Liver (tissue), 9 donors: ENCODE measurements around the gene RARB. TPM values are rescaled to one million over a fixed set of nuclear protein-coding genes. Genes with fewer than 3 reads are reported as not detected.

Experiments
- DNase-seq: peaks from one replicate; pipeline ENCODE4 v3.0.0-alpha.2; 2017; ENCODE audit warnings: low spot score
- H3K27ac ChIP-seq, 2 donors: one replicate each; pipeline ENCODE4 v1.7.0; 2013; ENCODE audit warnings: inconsistent platforms in 2 of 2, low read length in 2 of 2, control low read depth in 1 of 2, low read depth in 1 of 2, mild to moderate bottlenecking in 1 of 2
- H3K27me3 ChIP-seq, 4 donors: one replicate each; pipeline versions ENCODE4 v1.6.1 to v1.7.0; 2013; ENCODE audit warnings: low read length in 3 of 4, inconsistent platforms in 1 of 4, mild to moderate bottlenecking in 1 of 4, moderate library complexity in 1 of 4; ENCODE audit not compliant: control insufficient read depth in 4 of 4, insufficient read depth in 4 of 4
- H3K36me3 ChIP-seq, 4 donors: one replicate each; pipeline versions ENCODE4 v1.6.1 to v1.7.0; 2013; ENCODE audit warnings: low read length in 3 of 4, mild to moderate bottlenecking in 3 of 4, low read depth in 1 of 4, moderate library complexity in 1 of 4; ENCODE audit not compliant: control insufficient read depth in 4 of 4, insufficient read depth in 3 of 4
- H3K4me1 ChIP-seq, 4 donors: one replicate each; pipeline versions ENCODE4 v1.6.1 to v1.7.0; 2013; ENCODE audit warnings: low read length in 3 of 4, mild to moderate bottlenecking in 3 of 4, moderate library complexity in 1 of 4; ENCODE audit not compliant: control insufficient read depth in 4 of 4, insufficient read depth in 4 of 4
- H3K4me3 ChIP-seq, 3 donors: one replicate each; pipeline versions ENCODE4 v1.6.1 to v1.7.0; 2013; ENCODE audit warnings: low read length in 3 of 3, control low read depth in 1 of 3, low read depth in 1 of 3, mild to moderate bottlenecking in 1 of 3
- H3K9ac ChIP-seq, 2 donors: one replicate each; pipeline ENCODE4 v1.7.0; 2013; ENCODE audit warnings: low read length in 2 of 2, mild to moderate bottlenecking in 2 of 2, moderate library complexity in 2 of 2, control low read depth in 1 of 2, low read depth in 1 of 2
- H3K9me3 ChIP-seq, 4 donors: one replicate each; pipeline versions ENCODE4 v1.6.1 to v1.7.0; 2013; ENCODE audit warnings: low read length in 3 of 4; ENCODE audit not compliant: control insufficient read depth in 4 of 4
- FOXA1 ChIP-seq: IDR thresholded peaks from 2 replicates; pipeline ENCODE4 v1.6.1; 2016; ENCODE audit warnings: antibody characterized with exemption
- FOXA2 ChIP-seq: IDR thresholded peaks from 2 replicates; pipeline ENCODE4 v1.6.1; 2016; ENCODE audit warnings: antibody characterized with exemption
- GABPA ChIP-seq, 2 donors: IDR thresholded peaks in 1 of 2; conservative IDR thresholded peaks in 1 of 2; 2 replicates each; pipeline ENCODE4 v1.6.1; 2016; ENCODE audit warnings: antibody characterized with exemption in 2 of 2, mild to moderate bottlenecking in 1 of 2, moderate library complexity in 1 of 2
- HNF4A ChIP-seq, 2 donors: conservative IDR thresholded peaks; 2 replicates each; pipeline ENCODE4 v1.6.1; 2016; ENCODE audit warnings: antibody characterized with exemption in 2 of 2, mild to moderate bottlenecking in 2 of 2
- HNF4G ChIP-seq: IDR thresholded peaks from 2 replicates; pipeline ENCODE4 v1.6.1; 2016; ENCODE audit warnings: antibody characterized with exemption
- JUND ChIP-seq, 2 donors: IDR thresholded peaks; 2 replicates each; pipeline ENCODE4 v1.6.1; 2016; ENCODE audit warnings: antibody characterized with exemption in 2 of 2
- NR2F2 ChIP-seq: IDR thresholded peaks from 2 replicates; pipeline ENCODE4 v1.6.1; 2016; ENCODE audit warnings: antibody characterized with exemption
- RAD21 ChIP-seq, 2 donors: IDR thresholded peaks; 2 replicates each; pipeline ENCODE4 v1.6.1; 2016; ENCODE audit warnings: antibody characterized with exemption in 2 of 2, mild to moderate bottlenecking in 2 of 2
- RXRA ChIP-seq, 2 donors: IDR thresholded peaks; 2 replicates each; pipeline ENCODE4 v1.6.1; 2017 to 2018; ENCODE audit warnings: antibody characterized with exemption in 2 of 2, mild to moderate bottlenecking in 1 of 2
- TAF1 ChIP-seq: conservative IDR thresholded peaks from 2 replicates; pipeline ENCODE4 v1.6.1; 2016; ENCODE audit warnings: antibody characterized with exemption, mild to moderate bottlenecking
- WGBS: extraction: QIAGEN DNeasy Blood & Tissue Kit; methylation state at CpG from one replicate; pipeline ENCODE4 v1.1.7; 2013; 5-methylcytosine and 5-hydroxymethylcytosine counted together
- polyA plus RNA-seq, 2 donors: library from polyadenylated mRNA; stranded (reverse) in 1 of 2; unstranded in 1 of 2; fragments of 200-250 nt in 1 of 2; fragments of >200 nt in 1 of 2; fragmentation: Nextera tagmentation in 1 of 2; extraction: Ambion mirVana in 1 of 2; gene quantifications; one replicate each; pipeline versions ENCODE4 v1.2.1 to v1.2.3, GENCODE V29; 2013 to 2015
- total RNA-seq, 2 donors: library from RNA; depleted of rRNA; stranded (reverse); fragments of >200 nt; gene quantifications; one replicate each; pipeline ENCODE4 v1.2.3, GENCODE V29; 2014
- TF ChIP-seq, protein P1 (sequence below): IDR thresholded peaks from 2 replicates; pipeline ENCODE4 v1.6.1; 2016; ENCODE audit warnings: antibody characterized with exemption
- TF ChIP-seq, protein P2 (sequence below): IDR thresholded peaks from 2 replicates; pipeline ENCODE4 v1.6.1; 2016; ENCODE audit warnings: antibody characterized with exemption
- TF ChIP-seq, protein P3 (sequence below): fragments of 150-350 bp; IDR thresholded peaks from 2 replicates; pipeline ENCODE4 v1.5.1; 2017; ENCODE audit warnings: improper control_type of control experiment, low read depth, low read length; ENCODE audit not compliant: missing input control
- TF ChIP-seq, protein P4 (sequence below): IDR thresholded peaks from 2 replicates; pipeline ENCODE4 v1.6.1; 2016; ENCODE audit warnings: antibody characterized with exemption
- donor health status: healthy.
- donor health status: healthy.
- donor health status: healthy.
- donor health status: healthy.
- donor health status: healthy.

Gene RARB
- total and polyA plus RNA-seq, 4 donors = 2.1 to 3.3 (median 2.3) TPM

DNA sequence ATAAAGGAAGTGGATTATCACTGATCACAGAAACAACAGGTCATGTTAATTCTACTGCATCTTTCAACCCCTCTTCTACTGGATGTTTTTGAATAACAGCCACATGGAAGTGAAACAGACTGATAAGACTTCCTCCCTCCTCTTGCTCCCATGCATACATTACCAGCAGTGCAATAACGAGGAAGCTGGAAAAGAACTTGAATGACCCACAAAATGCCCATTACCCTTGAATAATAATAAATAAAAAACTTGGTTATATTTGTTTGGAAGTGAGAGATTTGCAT lies 51.6 kb downstream of the RARB start:
- H3K4me3 ChIP-seq = no peak overlapping the region
- H3K27me3 ChIP-seq = no peaks in the 10 kb centered on the region
- H3K9me3 ChIP-seq = no peaks in the 10 kb centered on the region
- no peak overlapping the region for H3K27ac ChIP-seq
- peaks cover 1 to 12% (median 7%) of the 10 kb centered on the region in 4 donors for H3K4me1 ChIP-seq
- H3K9ac ChIP-seq = no peak overlapping the region
- H3K36me3 ChIP-seq = no peaks in the 10 kb centered on the region
- 61% methylated on average over 1 of the region's 1 CpG for WGBS
- TF ChIP-seq HNF4G (no peak), JUND (IDR thresholded peaks at IDR 0.05) (no peak), HNF4A (conservative IDR thresholded peaks at IDR 0.05) (no peak), FOXA1 (no peak), GABPA (IDR thresholded peaks at IDR 0.05 in 1 of 2, conservative IDR thresholded peaks at IDR 0.05 in 1 of 2) (no peak), NR2F2 (no peak), RXRA (IDR thresholded peaks at IDR 0.05) (no peak), FOXA2 (no peak)
- TF ChIP-seq, protein P1, sequence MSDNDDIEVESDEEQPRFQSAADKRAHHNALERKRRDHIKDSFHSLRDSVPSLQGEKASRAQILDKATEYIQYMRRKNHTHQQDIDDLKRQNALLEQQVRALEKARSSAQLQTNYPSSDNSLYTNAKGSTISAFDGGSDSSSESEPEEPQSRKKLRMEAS = no peak
- TF ChIP-seq, protein P2, sequence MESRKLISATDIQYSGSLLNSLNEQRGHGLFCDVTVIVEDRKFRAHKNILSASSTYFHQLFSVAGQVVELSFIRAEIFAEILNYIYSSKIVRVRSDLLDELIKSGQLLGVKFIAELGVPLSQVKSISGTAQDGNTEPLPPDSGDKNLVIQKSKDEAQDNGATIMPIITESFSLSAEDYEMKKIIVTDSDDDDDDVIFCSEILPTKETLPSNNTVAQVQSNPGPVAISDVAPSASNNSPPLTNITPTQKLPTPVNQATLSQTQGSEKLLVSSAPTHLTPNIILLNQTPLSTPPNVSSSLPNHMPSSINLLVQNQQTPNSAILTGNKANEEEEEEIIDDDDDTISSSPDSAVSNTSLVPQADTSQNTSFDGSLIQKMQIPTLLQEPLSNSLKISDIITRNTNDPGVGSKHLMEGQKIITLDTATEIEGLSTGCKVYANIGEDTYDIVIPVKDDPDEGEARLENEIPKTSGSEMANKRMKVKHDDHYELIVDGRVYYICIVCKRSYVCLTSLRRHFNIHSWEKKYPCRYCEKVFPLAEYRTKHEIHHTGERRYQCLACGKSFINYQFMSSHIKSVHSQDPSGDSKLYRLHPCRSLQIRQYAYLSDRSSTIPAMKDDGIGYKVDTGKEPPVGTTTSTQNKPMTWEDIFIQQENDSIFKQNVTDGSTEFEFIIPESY = no peak
- TF ChIP-seq, protein P3, sequence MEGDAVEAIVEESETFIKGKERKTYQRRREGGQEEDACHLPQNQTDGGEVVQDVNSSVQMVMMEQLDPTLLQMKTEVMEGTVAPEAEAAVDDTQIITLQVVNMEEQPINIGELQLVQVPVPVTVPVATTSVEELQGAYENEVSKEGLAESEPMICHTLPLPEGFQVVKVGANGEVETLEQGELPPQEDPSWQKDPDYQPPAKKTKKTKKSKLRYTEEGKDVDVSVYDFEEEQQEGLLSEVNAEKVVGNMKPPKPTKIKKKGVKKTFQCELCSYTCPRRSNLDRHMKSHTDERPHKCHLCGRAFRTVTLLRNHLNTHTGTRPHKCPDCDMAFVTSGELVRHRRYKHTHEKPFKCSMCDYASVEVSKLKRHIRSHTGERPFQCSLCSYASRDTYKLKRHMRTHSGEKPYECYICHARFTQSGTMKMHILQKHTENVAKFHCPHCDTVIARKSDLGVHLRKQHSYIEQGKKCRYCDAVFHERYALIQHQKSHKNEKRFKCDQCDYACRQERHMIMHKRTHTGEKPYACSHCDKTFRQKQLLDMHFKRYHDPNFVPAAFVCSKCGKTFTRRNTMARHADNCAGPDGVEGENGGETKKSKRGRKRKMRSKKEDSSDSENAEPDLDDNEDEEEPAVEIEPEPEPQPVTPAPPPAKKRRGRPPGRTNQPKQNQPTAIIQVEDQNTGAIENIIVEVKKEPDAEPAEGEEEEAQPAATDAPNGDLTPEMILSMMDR = no peak
- TF ChIP-seq, protein P4, sequence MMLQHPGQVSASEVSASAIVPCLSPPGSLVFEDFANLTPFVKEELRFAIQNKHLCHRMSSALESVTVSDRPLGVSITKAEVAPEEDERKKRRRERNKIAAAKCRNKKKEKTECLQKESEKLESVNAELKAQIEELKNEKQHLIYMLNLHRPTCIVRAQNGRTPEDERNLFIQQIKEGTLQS = no peak
- DNase-seq = no peak

DNA sequence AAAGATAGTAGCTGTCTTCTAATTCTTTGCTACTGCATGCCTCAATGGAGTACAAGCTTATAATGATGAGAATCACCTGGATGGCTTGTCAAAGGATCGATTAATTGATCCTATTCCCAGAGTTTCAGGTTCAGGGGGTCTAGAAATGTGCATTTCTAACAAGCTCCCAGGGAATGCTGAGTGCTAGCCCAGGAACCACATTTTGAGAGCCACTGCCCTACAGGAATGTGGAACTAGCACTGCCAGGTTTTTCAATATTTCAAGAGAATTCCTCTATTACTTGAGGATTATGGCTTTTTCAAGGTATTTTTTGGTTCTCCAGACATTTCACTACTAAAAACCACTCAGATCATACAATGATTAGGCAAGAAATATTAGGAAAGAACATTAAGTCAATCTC lies 52.7 kb downstream of the RARB start:
- no peaks in the 10 kb centered on the region for H3K9me3 ChIP-seq
- TF ChIP-seq RAD21 (IDR thresholded peaks at IDR 0.05) (no peak), TAF1 (no peak)
- TF ChIP-seq, protein P3 = no peak
- no peaks in the 10 kb centered on the region for H3K36me3 ChIP-seq
- peaks cover 1 to 12% (median 7%) of the 10 kb centered on the region in 4 donors for H3K4me1 ChIP-seq
- no peak overlapping the region for H3K27ac ChIP-seq
- H3K9ac ChIP-seq = no peak overlapping the region
- no peaks in the 10 kb centered on the region for H3K27me3 ChIP-seq
- DNase-seq = no peak
- WGBS = 91% methylated on average over 1 of the region's 1 CpG
- H3K4me3 ChIP-seq = no peak overlapping the region
